Fibroblast of lung (primary cell): Measurements from ENCODE around the gene RASGEF1B. TPM values are rescaled to one million over a fixed set of nuclear protein-coding genes. Genes with fewer than 3 reads are reported as not detected.

ENCODE experiments used
- DNase-seq, 2 donors: peaks; one replicate each; pipeline versions ENCODE4 v3.0.0 to v3.0.0-alpha.2; 2010; ENCODE audit warnings: low read depth in 2 of 2
- H2AFZ ChIP-seq: 2 replicates; pipeline ENCODE4 v1.5.1; 2012; ENCODE audit warnings: low read length, control low read depth, inconsistent platforms
- H3K27ac ChIP-seq: 2 replicates; pipeline ENCODE4 v1.5.1; 2011; ENCODE audit warnings: low read length, control low read depth; ENCODE audit not compliant: insufficient read depth
- H3K27me3 ChIP-seq: 2 replicates; pipeline ENCODE4 v1.5.1; 2011; ENCODE audit warnings: mild to moderate bottlenecking, low read length; ENCODE audit not compliant: control insufficient read depth, insufficient read depth
- H3K36me3 ChIP-seq: 2 replicates; pipeline ENCODE4 v1.5.1; 2011; ENCODE audit warnings: low read length; ENCODE audit not compliant: control insufficient read depth, insufficient read depth
- H3K4me1 ChIP-seq: 2 replicates; pipeline ENCODE4 v1.5.1; 2011; ENCODE audit warnings: low read length; ENCODE audit not compliant: control insufficient read depth, insufficient read depth; ENCODE audit errors: extremely low read depth
- H3K4me2 ChIP-seq: 2 replicates; pipeline ENCODE4 v1.5.1; 2011; ENCODE audit warnings: low read length, control low read depth; ENCODE audit not compliant: insufficient read depth; ENCODE audit errors: extremely low read depth
- H3K4me3 ChIP-seq, 4 experiments: fragments of 200-600 bp in 1 of 4; sonication (generic) in 1 of 4; replicated peaks in 1 of 4; 2 replicates each; pipeline ENCODE4 v1.5.1; 2011 to 2016; ENCODE audit warnings: low read length in 4 of 4, low read depth in 3 of 4, mild to moderate bottlenecking in 3 of 4, control low read depth in 2 of 4, inconsistent platforms in 1 of 4, mixed read lengths in 1 of 4; ENCODE audit not compliant: insufficient read depth in 1 of 4; ENCODE audit errors: control extremely low read depth in 1 of 4
- H3K79me2 ChIP-seq: 2 replicates; pipeline ENCODE4 v1.5.1; 2012; ENCODE audit warnings: mild to moderate bottlenecking, low read length, inconsistent platforms; ENCODE audit not compliant: control insufficient read depth, insufficient read depth
- H3K9ac ChIP-seq: 2 replicates; pipeline ENCODE4 v1.5.1; 2011; ENCODE audit warnings: mild to moderate bottlenecking, low read length, control low read depth; ENCODE audit not compliant: insufficient read depth
- H3K9me3 ChIP-seq: 2 replicates; pipeline ENCODE4 v1.5.1; 2012; ENCODE audit warnings: low read depth, low read length; ENCODE audit not compliant: control insufficient read depth, insufficient read depth
- H4K20me1 ChIP-seq: 2 replicates; pipeline ENCODE4 v1.5.1; 2011; ENCODE audit warnings: low read length; ENCODE audit not compliant: control insufficient read depth, insufficient read depth; ENCODE audit errors: extremely low read depth
- CTCF ChIP-seq, 2 donors: IDR thresholded peaks in 1 of 2; conservative IDR thresholded peaks in 1 of 2; 1 replicate in 1 of 2; 2 replicates in 1 of 2; pipeline ENCODE4 v1.5.1; 2011 to 2012; ENCODE audit warnings: low read length in 2 of 2, control low read depth in 1 of 2, inconsistent platforms in 1 of 2, low read depth in 1 of 2, mild to moderate bottlenecking in 1 of 2
- EZH2 ChIP-seq: IDR thresholded peaks from 2 replicates; pipeline ENCODE4 v1.5.1; 2012; ENCODE audit warnings: low read length, control low read depth, mild to moderate bottlenecking; ENCODE audit errors: missing control alignments
- polyA plus RNA-seq, 2 donors: library from polyadenylated mRNA; depleted of rRNA in 1 of 2; stranded (reverse) in 1 of 2; unstranded in 1 of 2; fragments of >200 nt; gene quantifications; 2 replicates each; pipeline ENCODE4 v1.2.1, GENCODE V29; 2011 to 2012; ENCODE audit warnings: missing spikeins in 1 of 2
- total RNA-seq: library from RNA; depleted of rRNA; stranded (reverse); fragments of >200 nt; gene quantifications from 2 replicates; pipeline ENCODE4 v1.2.1, GENCODE V29; 2014

RASGEF1B gene
- total and polyA plus RNA-seq, 2 donors (not counting 1 experiment from before 2014, with no cell fraction given), result 0.02 to 0.33 TPM

- Histone ChIP-seq H3K27ac (no peak overlapping the region), H3K27me3 (no peaks in the 10 kb centered on the region), H3K9ac (no peak overlapping the region), H3K79me2 (no peaks in the 10 kb centered on the region), H2AFZ (no peak overlapping the region), H3K9me3 (no peaks in the 10 kb centered on the region), H3K36me3 (no peaks in the 10 kb centered on the region), H4K20me1 (no peaks in the 10 kb centered on the region), H3K4me2 (no peak overlapping the region), H3K4me3 (no peak overlapping the region), H3K4me1 (no peaks in the 10 kb centered on the region)
- TF ChIP-seq CTCF (conservative IDR thresholded peaks at IDR 0.05 in 1 of 2, IDR thresholded peaks at IDR 0.05 in 1 of 2; ENCODE audit: low read depth in 1 of 2, low read length in 2 of 2) (no peak), EZH2 (no peak)
- no peak for DNase-seq
These were observed 58.7 kb downstream of the RASGEF1B start for GRCh38 chr4:81412946-81413495.

GRCh38 chr4:81410680-81411079 is 61.0 kb downstream of the RASGEF1B start:
- no peak overlapping the region for H3K4me2 ChIP-seq
- H3K4me3 ChIP-seq, result no peak overlapping the region
- no peaks in the 10 kb centered on the region for H3K36me3 ChIP-seq
- no peak overlapping the region for H2AFZ ChIP-seq
- DNase-seq, result no peak
- no peaks in the 10 kb centered on the region for H3K79me2 ChIP-seq
- no peaks in the 10 kb centered on the region for H3K4me1 ChIP-seq
- no peaks in the 10 kb centered on the region for H3K27me3 ChIP-seq
- no peak overlapping the region for H3K9ac ChIP-seq
- H3K27ac ChIP-seq, result no peak overlapping the region
- H3K9me3 ChIP-seq, result no peaks in the 10 kb centered on the region
- no peaks in the 10 kb centered on the region for H4K20me1 ChIP-seq
- no peak for TF ChIP-seq EZH2
- no peak for TF ChIP-seq CTCF (conservative IDR thresholded peaks at IDR 0.05 in 1 of 2, IDR thresholded peaks at IDR 0.05 in 1 of 2; ENCODE audit: low read depth in 1 of 2, low read length in 2 of 2)

GRCh38 chr4:81409836-81410235 is 61.9 kb downstream of the RASGEF1B start:
- no peaks in the 10 kb centered on the region for H3K4me1 ChIP-seq
- no peak overlapping the region for H3K4me2 ChIP-seq
- H3K27ac ChIP-seq, result no peak overlapping the region
- H3K9ac ChIP-seq, result no peak overlapping the region
- no peaks in the 10 kb centered on the region for H3K79me2 ChIP-seq
- no peaks in the 10 kb centered on the region for H3K9me3 ChIP-seq
- TF ChIP-seq CTCF (conservative IDR thresholded peaks at IDR 0.05 in 1 of 2, IDR thresholded peaks at IDR 0.05 in 1 of 2; ENCODE audit: low read depth in 1 of 2, low read length in 2 of 2), result no peak
- no peak for TF ChIP-seq EZH2
- H2AFZ ChIP-seq, result no peak overlapping the region
- no peaks in the 10 kb centered on the region for H3K36me3 ChIP-seq
- DNase-seq, result no peak
- no peaks in the 10 kb centered on the region for H3K27me3 ChIP-seq
- no peaks in the 10 kb centered on the region for H4K20me1 ChIP-seq
- H3K4me3 ChIP-seq, result no peak overlapping the region
